HEK293T (cell line): Measurements from ENCODE around the gene TMEM243.

Source experiments
- CTCF ChIA-PET: fragments of 350-600 bp; formaldehyde crosslinking; extraction: SDS; loops from one replicate; lab custom pipeline; 2021; ENCODE audit warnings: antibody characterized with exemption, inconsistent platforms; lab: Yijun Ruan, JAX
- POLR2A ChIA-PET: fragments of 350-600 bp; formaldehyde crosslinking; extraction: SDS; loops from one replicate; lab custom pipeline; 2020; ENCODE audit warnings: antibody characterized with exemption, inconsistent platforms; lab: Yijun Ruan, JAX
- DNase-seq: peaks from one replicate; pipeline ENCODE4 v3.0.0; 2012; ENCODE audit warnings: mixed read lengths; ENCODE audit errors: extremely low spot score
- ARNT ChIP-seq: fragments of 450-650 bp; IDR thresholded peaks from 2 replicates; pipeline ENCODE4 v1.6.1; 2017; ENCODE audit warnings: mild to moderate bottlenecking
- BHLHE40 ChIP-seq: fragments of 450-650 bp; IDR thresholded peaks from 2 replicates; pipeline ENCODE4 v1.6.1; 2016; ENCODE audit warnings: mild to moderate bottlenecking, moderate library complexity, borderline replicate concordance
- CTBP1 ChIP-seq: fragments of 450-650 bp; IDR thresholded peaks from 2 replicates; pipeline ENCODE4 v1.6.1; 2016; ENCODE audit warnings: borderline replicate concordance
- ELF4 ChIP-seq: fragments of 450-650 bp; IDR thresholded peaks from 2 replicates; pipeline ENCODE4 v1.6.1; 2017; ENCODE audit warnings: antibody characterized with exemption
- FOXA1 ChIP-seq: fragments of 450-650 bp; IDR thresholded peaks from 2 replicates; pipeline ENCODE4 v1.6.1; 2016; ENCODE audit warnings: mild to moderate bottlenecking
- FOXK2 ChIP-seq: fragments of 450-650 bp; IDR thresholded peaks from 2 replicates; pipeline ENCODE4 v1.6.1; 2016; ENCODE audit warnings: mild to moderate bottlenecking
- FOXM1 ChIP-seq: fragments of 450-650 bp; IDR thresholded peaks from 2 replicates; pipeline ENCODE4 v1.6.1; 2017; ENCODE audit warnings: mild to moderate bottlenecking, borderline replicate concordance
- HDGF ChIP-seq: fragments of 450-650 bp; IDR thresholded peaks from 2 replicates; pipeline ENCODE4 v1.6.1; 2017; ENCODE audit warnings: antibody characterized with exemption, borderline replicate concordance
- L3MBTL2 ChIP-seq: fragments of 450-650 bp; conservative IDR thresholded peaks from 2 replicates; pipeline ENCODE4 v1.6.1; 2016; ENCODE audit warnings: mild to moderate bottlenecking
- LEF1 ChIP-seq: fragments of 450-650 bp; IDR thresholded peaks from 2 replicates; pipeline ENCODE4 v1.6.1; 2017; ENCODE audit warnings: mild to moderate bottlenecking, borderline replicate concordance
- NFRKB ChIP-seq: fragments of 450-650 bp; IDR thresholded peaks from 2 replicates; pipeline ENCODE4 v1.6.1; 2016; ENCODE audit warnings: mild to moderate bottlenecking, moderate library complexity
- SP1 ChIP-seq: fragments of 450-650 bp; IDR thresholded peaks from 2 replicates; pipeline ENCODE4 v1.6.1; 2017
- SUZ12 ChIP-seq: fragments of 450-650 bp; IDR thresholded peaks from 2 replicates; pipeline ENCODE4 v1.6.1; 2016; ENCODE audit warnings: mild to moderate bottlenecking
- TARDBP ChIP-seq: fragments of 450-650 bp; IDR thresholded peaks from 2 replicates; pipeline ENCODE4 v1.6.1; 2016
- ZNF384 ChIP-seq: fragments of 450-650 bp; IDR thresholded peaks from 2 replicates; pipeline ENCODE4 v1.6.1; 2016
- TF ChIP-seq, protein P1 (sequence below): fragments of 450-650 bp; IDR thresholded peaks from 2 replicates; pipeline ENCODE4 v1.6.1; 2016

Gene TMEM243

DNA sequence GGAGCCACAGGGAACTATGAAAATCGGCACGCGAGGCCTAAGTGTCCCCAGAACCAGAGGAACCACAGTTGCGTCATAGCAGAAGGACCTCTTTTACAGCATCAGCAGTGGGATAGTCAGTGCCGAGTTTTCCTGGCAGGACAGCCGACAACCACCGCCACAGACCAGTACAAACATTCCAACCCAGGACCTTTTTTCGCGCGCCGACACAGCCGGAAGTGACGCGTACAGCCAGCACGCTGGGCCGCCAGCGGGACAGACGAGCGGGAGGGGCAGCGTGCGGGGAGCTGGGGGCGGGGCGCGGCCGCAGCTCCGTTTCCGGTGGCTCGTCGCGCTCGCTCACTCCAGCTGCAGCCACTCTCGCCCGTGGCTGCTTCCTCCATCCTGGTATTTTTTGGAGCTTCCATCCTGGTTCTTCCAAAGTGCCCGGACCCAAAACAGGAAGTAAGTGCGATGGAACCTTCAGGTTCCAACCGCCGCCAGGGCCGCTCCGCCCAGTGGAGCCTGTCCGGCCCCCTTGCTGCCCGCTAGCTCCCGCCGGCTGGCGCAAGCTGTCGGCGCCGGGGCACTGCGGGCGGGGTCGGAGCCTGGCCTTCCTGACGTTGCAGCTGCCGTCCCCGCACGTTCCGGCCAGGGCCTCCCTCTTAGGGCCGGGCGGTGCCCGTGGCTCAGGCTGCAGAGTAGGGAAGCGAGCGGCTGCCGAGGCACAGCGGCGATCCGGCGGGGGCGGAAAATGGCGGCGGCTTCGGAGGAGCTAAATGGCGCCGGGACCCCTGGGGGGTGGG, 67.2 kb downstream of the TMEM243 start, which contains the start of gene DMTF1:
Gene DMTF1 (plus strand): TSS at position 342 of the 785 bp plus-strand sequence. CDS start 12,489 bp downstream, outside the sequence.
- ChIA-PET CTCF (interaction anchor here (0.7 to 1.0 kb wide), 3 partner anchors 67 to 247 kb away, joined by 3 read pairs; partner anchors contain the start of genes ELAPOR2 and TMEM243), POLR2A (interaction anchor here (0.6 to 3.6 kb wide), 52 partner anchors 8 to 242 kb away, joined by 3 to 29 read pairs (median 4); partner anchors contain the start of genes ELAPOR2 and TMEM243)
- peak; percentile 93 for DNase-seq
- TF ChIP-seq HDGF (no peak), ELF4 (peak; percentile 73), L3MBTL2 (peak; percentile 79), CTBP1 (no peak)
- TF ChIP-seq, protein P1, sequence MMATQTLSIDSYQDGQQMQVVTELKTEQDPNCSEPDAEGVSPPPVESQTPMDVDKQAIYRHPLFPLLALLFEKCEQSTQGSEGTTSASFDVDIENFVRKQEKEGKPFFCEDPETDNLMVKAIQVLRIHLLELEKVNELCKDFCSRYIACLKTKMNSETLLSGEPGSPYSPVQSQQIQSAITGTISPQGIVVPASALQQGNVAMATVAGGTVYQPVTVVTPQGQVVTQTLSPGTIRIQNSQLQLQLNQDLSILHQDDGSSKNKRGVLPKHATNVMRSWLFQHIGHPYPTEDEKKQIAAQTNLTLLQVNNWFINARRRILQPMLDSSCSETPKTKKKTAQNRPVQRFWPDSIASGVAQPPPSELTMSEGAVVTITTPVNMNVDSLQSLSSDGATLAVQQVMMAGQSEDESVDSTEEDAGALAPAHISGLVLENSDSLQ: peak; percentile 36; the same call in 1 of the 2 replicates

- CTCF ChIA-PET: no interaction called here
- TF ChIP-seq ELF4 (no peak), LEF1 (no peak), FOXK2 (no peak), L3MBTL2 (no peak), SUZ12 (no peak), TARDBP (no peak), BHLHE40 (no peak), CTBP1 (no peak), ARNT (no peak), FOXM1 (no peak), SP1 (no peak), NFRKB (no peak)
- TF ChIP-seq, protein P1: no peak
- no peak for DNase-seq
- POLR2A ChIA-PET: interaction anchor here (0.6 to 3.6 kb wide), 43 partner anchors 8 to 242 kb away, joined by 3 to 29 read pairs (median 5); partner anchors contain the start of genes ELAPOR2 and TMEM243
These were observed 67.8 kb downstream of the TMEM243 start for GRCh38 chr7:87151729-87152111.

GRCh38 chr7:87151002-87151728, 68.4 kb downstream of the TMEM243 start:
- peak; percentile 10 for DNase-seq
- POLR2A ChIA-PET: interaction anchor here (1.4 to 3.6 kb wide), 5 partner anchors 34 to 112 kb away, joined by 5 to 29 read pairs (median 12); partner anchors contain the start of genes ELAPOR2 and TMEM243
- TF ChIP-seq SUZ12 (no peak), SP1 (no peak), L3MBTL2 (no peak), HDGF (no peak), LEF1 (no peak), ARNT (no peak), CTBP1 (no peak), BHLHE40 (no peak), NFRKB (no peak), ZNF384 (no peak), TARDBP (no peak), FOXM1 (no peak), FOXA1 (no peak)
- TF ChIP-seq, protein P1: no peak
- CTCF ChIA-PET: no interaction called here

DNA sequence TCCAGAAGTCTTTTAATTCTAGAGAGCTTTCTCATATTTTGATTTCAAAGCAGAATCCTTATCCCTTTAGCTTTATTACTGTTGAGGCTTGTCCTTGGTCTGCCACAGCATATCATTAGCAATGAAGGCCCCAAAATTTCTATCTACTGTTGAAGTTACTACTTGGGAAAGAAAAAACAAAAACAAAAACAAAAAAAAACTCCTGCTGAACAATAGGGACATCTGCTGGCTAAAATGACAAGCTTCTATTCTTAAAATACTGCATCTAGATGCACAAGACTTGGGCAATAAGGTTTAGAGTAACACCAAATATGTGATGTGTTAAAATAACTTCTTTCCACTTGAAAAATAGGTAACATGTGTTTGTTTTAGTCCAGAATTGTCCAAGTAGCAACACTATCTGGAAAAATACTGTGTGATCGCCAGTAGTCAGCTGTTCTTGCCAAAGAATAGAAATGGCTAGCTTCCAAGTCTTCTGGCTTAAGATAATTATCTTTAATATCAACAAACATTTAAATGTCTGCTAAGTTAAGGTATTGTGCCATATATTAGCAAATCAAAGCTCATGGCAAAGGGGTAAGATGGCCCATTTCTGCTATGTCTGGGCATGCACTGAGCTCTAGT, 71.1 kb downstream of the TMEM243 start:
- TF ChIP-seq LEF1: no peak
- ChIA-PET CTCF (interaction anchor here (0.7 to 2.1 kb wide), 14 partner anchors 18 to 1079 kb away, joined by 3 to 21 read pairs (median 4); partner anchors contain the start of gene ELAPOR2), POLR2A (interaction anchor here (1.8 kb wide), 1 partner anchor 89 kb away, joined by 5 read pairs; the partner anchor contains the start of gene ELAPOR2)
- peak; percentile 10 for DNase-seq

GRCh38 chr7:87147500-87147899, 72.0 kb downstream of the TMEM243 start:
- POLR2A ChIA-PET: interaction anchor here (1.0 kb wide), 1 partner anchor 18 kb away, joined by 3 read pairs; no protein-coding TSS in a partner anchor
- CTCF ChIA-PET: interaction anchor here (0.8 to 2.1 kb wide), 5 partner anchors 17 to 225 kb away, joined by 4 to 21 read pairs (median 4); no protein-coding TSS in a partner anchor
- no peak for DNase-seq
- TF ChIP-seq, protein P1: no peak
